Lung (tissue), 12 donors: ENCODE measurements around the gene WDR64. TPM values are rescaled to one million over a fixed set of nuclear protein-coding genes. Genes with fewer than 3 reads are reported as not detected.

ENCODE experiments used
- ATAC-seq: fragments of 200-7000 bp; cut with Tn5 transposase; one replicate; pipeline ENCODE4 v1.9.1; 2020; ENCODE audit warnings: moderate number of reproducible peaks; ENCODE audit not compliant: insufficient read depth, low FRiP score
- DNase-seq, 3 donors: peaks; one replicate each; pipeline ENCODE4 v3.0.0-alpha.2; 2013 to 2017
- H3K27ac ChIP-seq, 2 donors: one replicate each; pipeline ENCODE4 v1.5.1; 2013; ENCODE audit warnings: mild to moderate bottlenecking in 2 of 2, moderate library complexity in 2 of 2, control low read depth in 1 of 2, inconsistent platforms in 1 of 2, low read depth in 1 of 2, low read length in 1 of 2
- H3K27me3 ChIP-seq, 3 donors: one replicate each; pipeline ENCODE4 v1.5.1; 2013; ENCODE audit warnings: low read length in 2 of 3; ENCODE audit not compliant: control insufficient read depth in 3 of 3, insufficient read depth in 3 of 3
- H3K36me3 ChIP-seq, 4 donors: one replicate each; pipeline ENCODE4 v1.5.1; 2013; ENCODE audit warnings: low read length in 4 of 4, mild to moderate bottlenecking in 1 of 4, moderate library complexity in 1 of 4; ENCODE audit not compliant: control insufficient read depth in 4 of 4, insufficient read depth in 4 of 4
- H3K4me1 ChIP-seq, 5 donors: one replicate each; pipeline ENCODE4 v1.5.1; 2013; ENCODE audit warnings: low read length in 5 of 5, mild to moderate bottlenecking in 2 of 5, moderate library complexity in 1 of 5; ENCODE audit not compliant: control insufficient read depth in 5 of 5, insufficient read depth in 5 of 5
- H3K4me3 ChIP-seq: one replicate; pipeline ENCODE4 v1.5.1; 2013; ENCODE audit warnings: mild to moderate bottlenecking, control low read depth, moderate library complexity
- H3K9ac ChIP-seq, 2 donors: one replicate each; pipeline ENCODE4 v1.5.1; 2013; ENCODE audit warnings: low read length in 2 of 2, control low read depth in 1 of 2; ENCODE audit not compliant: insufficient read depth in 1 of 2
- H3K9me3 ChIP-seq, 4 donors: one replicate each; pipeline ENCODE4 v1.5.1; 2013; ENCODE audit warnings: low read length in 3 of 4, mild to moderate bottlenecking in 1 of 4, moderate library complexity in 1 of 4; ENCODE audit not compliant: control insufficient read depth in 4 of 4, insufficient read depth in 3 of 4
- WGBS, 2 donors: extraction: QIAGEN DNeasy Blood & Tissue Kit; methylation state at CpG; one replicate each; pipeline ENCODE4 v1.1.7; 2013; 5-methylcytosine and 5-hydroxymethylcytosine counted together
- polyA plus RNA-seq, 2 donors: library from polyadenylated mRNA; stranded (reverse); fragments of 200-250 nt; gene quantifications; one replicate each; pipeline ENCODE4 v1.2.1, GENCODE V29; 2013
- total RNA-seq, 2 donors: library from RNA; depleted of rRNA in 1 of 2; stranded (reverse); fragments of >200 nt in 1 of 2; gene quantifications; one replicate each; pipeline ENCODE4 v1.2.1, GENCODE V29; 2014 to 2021
- TF ChIP-seq, protein P1 (sequence below): IDR thresholded peaks from 2 replicates; pipeline ENCODE4 v1.5.1; 2012; ENCODE audit warnings: mild to moderate bottlenecking; ENCODE audit errors: control extremely low read depth, extremely low read depth
- donor health status: control.
- donor health status: control.
- donor health status: Bipolar disorder and iron deficiency.
- donor health status: healthy.
- donor health status: DM: yes; HTN: yes; CAD: no.

WDR64 gene
- total and polyA plus RNA-seq, 4 donors = not detected

- 89% methylated on average over 2 of the region's 2 CpGs for WGBS, 2 donors
- no peak overlapping the region for H3K4me3 ChIP-seq
- TF ChIP-seq, protein P1, sequence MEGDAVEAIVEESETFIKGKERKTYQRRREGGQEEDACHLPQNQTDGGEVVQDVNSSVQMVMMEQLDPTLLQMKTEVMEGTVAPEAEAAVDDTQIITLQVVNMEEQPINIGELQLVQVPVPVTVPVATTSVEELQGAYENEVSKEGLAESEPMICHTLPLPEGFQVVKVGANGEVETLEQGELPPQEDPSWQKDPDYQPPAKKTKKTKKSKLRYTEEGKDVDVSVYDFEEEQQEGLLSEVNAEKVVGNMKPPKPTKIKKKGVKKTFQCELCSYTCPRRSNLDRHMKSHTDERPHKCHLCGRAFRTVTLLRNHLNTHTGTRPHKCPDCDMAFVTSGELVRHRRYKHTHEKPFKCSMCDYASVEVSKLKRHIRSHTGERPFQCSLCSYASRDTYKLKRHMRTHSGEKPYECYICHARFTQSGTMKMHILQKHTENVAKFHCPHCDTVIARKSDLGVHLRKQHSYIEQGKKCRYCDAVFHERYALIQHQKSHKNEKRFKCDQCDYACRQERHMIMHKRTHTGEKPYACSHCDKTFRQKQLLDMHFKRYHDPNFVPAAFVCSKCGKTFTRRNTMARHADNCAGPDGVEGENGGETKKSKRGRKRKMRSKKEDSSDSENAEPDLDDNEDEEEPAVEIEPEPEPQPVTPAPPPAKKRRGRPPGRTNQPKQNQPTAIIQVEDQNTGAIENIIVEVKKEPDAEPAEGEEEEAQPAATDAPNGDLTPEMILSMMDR = no peak
- H3K4me1 ChIP-seq = no peaks in the 10 kb centered on the region
- H3K36me3 ChIP-seq = no peaks in the 10 kb centered on the region
- no peak for DNase-seq
- H3K9ac ChIP-seq = no peak overlapping the region
- no peak overlapping the region for H3K27ac ChIP-seq
- no peak for ATAC-seq
- no peaks in the 10 kb centered on the region for H3K9me3 ChIP-seq
- no peaks in the 10 kb centered on the region for H3K27me3 ChIP-seq
Measured at GRCh38 chr1:241775021-241775420, 122.9 kb downstream of the WDR64 start.

DNA sequence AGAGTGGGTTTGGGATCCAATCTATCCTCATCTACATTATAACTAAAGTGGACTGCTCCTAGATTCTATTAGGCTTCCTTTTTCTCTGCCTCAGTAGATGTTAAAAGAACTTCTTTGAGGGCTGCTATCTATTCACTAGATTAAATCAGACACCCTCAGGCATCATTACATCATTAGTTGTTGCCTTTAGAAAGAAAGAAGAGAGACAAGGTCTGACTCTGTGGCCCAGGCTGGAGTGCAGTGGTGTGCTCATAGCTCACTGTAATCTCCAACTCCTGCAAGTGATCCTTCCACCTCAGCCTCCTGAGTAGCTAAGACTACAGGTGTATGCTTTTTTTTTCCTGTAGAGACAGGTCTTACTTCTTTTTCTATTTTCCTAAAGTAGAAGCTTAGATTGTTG, 124.8 kb downstream of the WDR64 start:
- TF ChIP-seq, protein P1 = no peak
- no peak for ATAC-seq

DNA sequence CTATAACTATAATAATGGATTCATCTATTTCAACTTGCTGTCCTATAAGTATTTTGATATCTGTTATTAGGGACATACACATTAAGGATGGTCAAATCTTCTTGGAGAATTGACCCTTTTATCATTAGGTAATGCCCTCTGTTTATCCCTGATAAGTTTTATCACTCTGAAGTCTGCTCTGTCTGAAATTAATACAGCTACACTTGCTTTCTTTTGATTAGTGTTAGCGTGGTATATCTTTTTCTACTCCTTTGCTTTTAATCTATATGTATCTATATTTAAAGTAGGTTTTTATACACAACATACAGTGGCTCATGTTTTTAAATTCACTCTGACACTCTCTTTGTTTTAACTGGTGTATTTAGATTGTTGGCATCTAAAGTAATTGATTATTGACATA, 126.0 kb downstream of the WDR64 start:
- Histone ChIP-seq H3K27me3 (no peaks in the 10 kb centered on the region), H3K9ac (no peak overlapping the region), H3K27ac (no peak overlapping the region), H3K4me3 (no peak overlapping the region), H3K4me1 (no peaks in the 10 kb centered on the region), H3K9me3 (peaks cover 0 to 3% (median 0%) of the 10 kb centered on the region in 4 donors), H3K36me3 (no peaks in the 10 kb centered on the region)
- ATAC-seq = no peak
- TF ChIP-seq, protein P1 = no peak
- DNase-seq = no peak
- WGBS, 2 donors = 90 to 93% methylated on average over 1 of the region's 1 CpG

More for the DNA sequence above, 124.8 kb downstream of the WDR64 start:
- Histone ChIP-seq H3K9me3 (no peaks in the 10 kb centered on the region), H3K36me3 (no peaks in the 10 kb centered on the region), H3K4me3 (no peak overlapping the region), H3K4me1 (no peaks in the 10 kb centered on the region), H3K9ac (no peak overlapping the region), H3K27me3 (no peaks in the 10 kb centered on the region), H3K27ac (no peak overlapping the region)
- DNase-seq = no peak

- no peak for ATAC-seq
- H3K9me3 ChIP-seq = peaks cover 0 to 3% (median 0%) of the 10 kb centered on the region in 4 donors
- H3K27ac ChIP-seq = no peak overlapping the region
- H3K36me3 ChIP-seq = no peaks in the 10 kb centered on the region
- no peak for DNase-seq
- H3K27me3 ChIP-seq = no peaks in the 10 kb centered on the region
- no peak overlapping the region for H3K4me3 ChIP-seq
- TF ChIP-seq, protein P1 = no peak
- H3K4me1 ChIP-seq = no peaks in the 10 kb centered on the region
- 86 to 94% methylated on average over 1 of the region's 1 CpG for WGBS, 2 donors
- no peak overlapping the region for H3K9ac ChIP-seq
Measured at GRCh38 chr1:241779897-241780296, 127.8 kb downstream of the WDR64 start.
